MM.1S (cell line): ENCODE data around the gene ACTR3.

Experiments
- EZH2 ChIP-seq: fragments of 300-600 bp; sonication (generic); optimal IDR thresholded peaks from 2 replicates; pipeline ENCODE3; 2017; ENCODE audit warnings: low read depth, mild to moderate bottlenecking, antibody characterized with exemption, low read length, mixed read lengths
- EZH2phosphoT487 ChIP-seq: fragments of 300-600 bp; sonication (generic); IDR thresholded peaks from 2 replicates; pipeline ENCODE4 v1.6.1; 2018; ENCODE audit warnings: antibody characterized with exemption, low read length
- TF ChIP-seq, protein P1 (sequence below): fragments of 300-600 bp; sonication (generic); IDR thresholded peaks from 2 replicates; pipeline ENCODE4 v1.5.1; 2016; ENCODE audit warnings: antibody characterized with exemption, low read length, mixed read lengths

DNA sequence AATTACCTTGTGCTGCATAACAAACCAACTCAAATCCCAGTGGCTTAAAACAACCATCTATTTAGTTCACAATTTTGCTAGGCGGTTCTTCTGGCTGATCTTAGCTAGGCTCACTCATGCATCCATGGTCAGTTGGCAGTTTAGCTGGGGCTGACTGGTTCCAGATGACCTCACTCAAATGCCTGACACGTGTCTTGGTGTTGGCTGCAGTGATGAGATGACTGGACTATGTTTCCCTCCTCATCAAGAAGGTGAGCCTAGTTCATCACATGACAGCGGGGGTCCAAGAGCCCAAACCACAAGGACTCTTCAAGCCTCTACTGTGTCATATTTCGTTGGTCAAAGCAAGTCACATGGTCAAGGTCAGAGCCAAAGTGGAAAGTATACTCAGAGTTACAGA is 42.7 kb upstream of the ACTR3 start:
- TF ChIP-seq, protein P1, sequence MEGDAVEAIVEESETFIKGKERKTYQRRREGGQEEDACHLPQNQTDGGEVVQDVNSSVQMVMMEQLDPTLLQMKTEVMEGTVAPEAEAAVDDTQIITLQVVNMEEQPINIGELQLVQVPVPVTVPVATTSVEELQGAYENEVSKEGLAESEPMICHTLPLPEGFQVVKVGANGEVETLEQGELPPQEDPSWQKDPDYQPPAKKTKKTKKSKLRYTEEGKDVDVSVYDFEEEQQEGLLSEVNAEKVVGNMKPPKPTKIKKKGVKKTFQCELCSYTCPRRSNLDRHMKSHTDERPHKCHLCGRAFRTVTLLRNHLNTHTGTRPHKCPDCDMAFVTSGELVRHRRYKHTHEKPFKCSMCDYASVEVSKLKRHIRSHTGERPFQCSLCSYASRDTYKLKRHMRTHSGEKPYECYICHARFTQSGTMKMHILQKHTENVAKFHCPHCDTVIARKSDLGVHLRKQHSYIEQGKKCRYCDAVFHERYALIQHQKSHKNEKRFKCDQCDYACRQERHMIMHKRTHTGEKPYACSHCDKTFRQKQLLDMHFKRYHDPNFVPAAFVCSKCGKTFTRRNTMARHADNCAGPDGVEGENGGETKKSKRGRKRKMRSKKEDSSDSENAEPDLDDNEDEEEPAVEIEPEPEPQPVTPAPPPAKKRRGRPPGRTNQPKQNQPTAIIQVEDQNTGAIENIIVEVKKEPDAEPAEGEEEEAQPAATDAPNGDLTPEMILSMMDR, result no peak
- no peak for TF ChIP-seq EZH2phosphoT487
- no peak for TF ChIP-seq EZH2
